Amygdala (tissue), 56 donors: ENCODE results near the gene KCTD17.

Experiments
- DNase-seq, 56 donors: peaks; one replicate each; lab custom pipeline; 2025; lab: John Stamatoyannopoulos, UW

The KCTD17 gene

GRCh38 chr22:37036655-37037377 is 14.7 kb upstream of the KCTD17 start:
- no peak for DNase-seq

GRCh38 chr22:37037669-37038068 is 13.9 kb upstream of the KCTD17 start:
- DNase-seq: no peak

GRCh38 chr22:37039466-37039865 is 12.1 kb upstream of the KCTD17 start:
- no peak for DNase-seq

- DNase-seq: no peak
Observed at GRCh38 chr22:37043209-37043827, 8.2 kb upstream of the KCTD17 start.

- no peak for DNase-seq
Observed at GRCh38 chr22:37043828-37044538, 7.6 kb upstream of the KCTD17 start.

- no peak for DNase-seq
Observed at GRCh38 chr22:37044634-37045625, 6.6 kb upstream of the KCTD17 start.

GRCh38 chr22:37045958-37046357 is 5.6 kb upstream of the KCTD17 start:
- no peak for DNase-seq

GRCh38 chr22:37046589-37046988 is 5.0 kb upstream of the KCTD17 start:
- no peak for DNase-seq

- no peak for DNase-seq
Observed at GRCh38 chr22:37047006-37047405, 4.5 kb upstream of the KCTD17 start.

GRCh38 chr22:37048133-37048532 is 3.4 kb upstream of the KCTD17 start:
- DNase-seq: no peak

GRCh38 chr22:37049224-37049623 is 2.3 kb upstream of the KCTD17 start:
- DNase-seq: no peak

- no peak for DNase-seq
Observed at GRCh38 chr22:37050913-37051312, 629 bp upstream of the KCTD17 start.

GRCh38 chr22:37052386-37053309 is 1.1 kb downstream of the KCTD17 start:
- no peak for DNase-seq

- DNase-seq: peak in 11 of 56 donors; percentile 2 to 45 (median 23)
Observed at GRCh38 chr22:37053310-37054055, 1.9 kb downstream of the KCTD17 start.

GRCh38 chr22:37054056-37054395 is 2.5 kb downstream of the KCTD17 start:
- no peak for DNase-seq

- no peak for DNase-seq
Observed at GRCh38 chr22:37054600-37055365, 3.2 kb downstream of the KCTD17 start.

GRCh38 chr22:37056246-37056645 is 4.7 kb downstream of the KCTD17 start:
- DNase-seq: no peak

GRCh38 chr22:37057226-37057625 is 5.7 kb downstream of the KCTD17 start:
- DNase-seq: no peak
